CD4-positive, alpha-beta T cell treated with Interleukin-6 at 100 ng/mL for 8 hours (primary cell): ENCODE measurements around the gene ROBO2.

Experiments
- DNase-seq: peaks from one replicate; pipeline ENCODE4 v3.0.0-alpha.2; 2020; ENCODE audit warnings: mixed read lengths, low spot score

ROBO2 gene, protein sequence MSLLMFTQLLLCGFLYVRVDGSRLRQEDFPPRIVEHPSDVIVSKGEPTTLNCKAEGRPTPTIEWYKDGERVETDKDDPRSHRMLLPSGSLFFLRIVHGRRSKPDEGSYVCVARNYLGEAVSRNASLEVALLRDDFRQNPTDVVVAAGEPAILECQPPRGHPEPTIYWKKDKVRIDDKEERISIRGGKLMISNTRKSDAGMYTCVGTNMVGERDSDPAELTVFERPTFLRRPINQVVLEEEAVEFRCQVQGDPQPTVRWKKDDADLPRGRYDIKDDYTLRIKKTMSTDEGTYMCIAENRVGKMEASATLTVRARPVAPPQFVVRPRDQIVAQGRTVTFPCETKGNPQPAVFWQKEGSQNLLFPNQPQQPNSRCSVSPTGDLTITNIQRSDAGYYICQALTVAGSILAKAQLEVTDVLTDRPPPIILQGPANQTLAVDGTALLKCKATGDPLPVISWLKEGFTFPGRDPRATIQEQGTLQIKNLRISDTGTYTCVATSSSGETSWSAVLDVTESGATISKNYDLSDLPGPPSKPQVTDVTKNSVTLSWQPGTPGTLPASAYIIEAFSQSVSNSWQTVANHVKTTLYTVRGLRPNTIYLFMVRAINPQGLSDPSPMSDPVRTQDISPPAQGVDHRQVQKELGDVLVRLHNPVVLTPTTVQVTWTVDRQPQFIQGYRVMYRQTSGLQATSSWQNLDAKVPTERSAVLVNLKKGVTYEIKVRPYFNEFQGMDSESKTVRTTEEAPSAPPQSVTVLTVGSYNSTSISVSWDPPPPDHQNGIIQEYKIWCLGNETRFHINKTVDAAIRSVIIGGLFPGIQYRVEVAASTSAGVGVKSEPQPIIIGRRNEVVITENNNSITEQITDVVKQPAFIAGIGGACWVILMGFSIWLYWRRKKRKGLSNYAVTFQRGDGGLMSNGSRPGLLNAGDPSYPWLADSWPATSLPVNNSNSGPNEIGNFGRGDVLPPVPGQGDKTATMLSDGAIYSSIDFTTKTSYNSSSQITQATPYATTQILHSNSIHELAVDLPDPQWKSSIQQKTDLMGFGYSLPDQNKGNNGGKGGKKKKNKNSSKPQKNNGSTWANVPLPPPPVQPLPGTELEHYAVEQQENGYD (N-terminal part only)

DNA sequence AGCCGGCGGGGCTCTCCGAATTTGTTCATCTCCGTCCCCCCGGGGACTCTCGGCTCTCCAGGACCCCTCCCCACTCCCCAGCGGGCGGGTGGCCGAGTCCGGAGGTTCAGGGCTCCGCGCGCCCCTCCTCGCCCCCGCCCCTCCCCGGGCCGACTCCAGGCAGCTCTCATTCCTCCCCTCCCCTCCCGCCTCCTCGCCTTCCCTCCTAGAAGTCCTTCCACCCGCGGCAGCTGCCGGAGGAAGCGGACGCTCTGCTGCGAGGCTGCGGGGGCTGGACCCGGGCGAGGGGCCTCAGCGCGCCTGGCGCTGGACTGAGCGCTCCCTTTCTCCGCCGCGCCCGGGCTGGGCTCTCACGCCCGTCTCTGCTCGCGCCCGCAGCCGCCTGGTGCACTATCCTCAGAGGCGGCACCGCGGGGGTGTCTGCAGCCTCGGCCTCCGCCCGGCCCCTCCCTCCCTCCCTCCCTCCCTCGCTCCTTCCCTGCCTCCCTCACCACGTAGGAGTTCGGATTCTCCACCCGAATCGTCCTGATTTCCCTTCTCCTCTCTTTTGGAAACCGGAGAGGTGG, at the start of gene ROBO2:
TSS of gene ROBO2 (plus strand) at position 494 of the 566 bp plus-strand sequence. CDS start 687 bp downstream, outside the sequence.
- no peak for DNase-seq

DNA sequence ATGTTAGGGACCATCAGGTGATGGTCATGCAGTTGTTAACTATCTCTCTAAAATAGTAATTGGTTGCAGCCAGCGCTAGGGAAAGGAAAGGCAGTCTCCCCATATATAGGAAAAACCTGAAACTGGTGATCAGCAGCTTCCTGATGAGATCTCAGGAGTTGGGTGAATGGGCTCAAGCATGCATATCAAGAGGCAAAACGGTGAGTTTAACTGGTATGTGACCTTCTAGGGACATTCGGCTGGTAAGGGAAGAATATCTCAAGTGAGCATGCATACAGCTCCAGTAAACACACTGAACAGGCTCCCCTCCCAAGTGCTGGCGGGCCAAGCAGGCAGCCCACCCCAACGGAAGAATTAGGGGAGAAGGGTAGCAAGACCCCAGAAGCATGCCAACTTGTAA, 49.3 kb upstream of the ROBO2 start:
- no peak for DNase-seq

DNA sequence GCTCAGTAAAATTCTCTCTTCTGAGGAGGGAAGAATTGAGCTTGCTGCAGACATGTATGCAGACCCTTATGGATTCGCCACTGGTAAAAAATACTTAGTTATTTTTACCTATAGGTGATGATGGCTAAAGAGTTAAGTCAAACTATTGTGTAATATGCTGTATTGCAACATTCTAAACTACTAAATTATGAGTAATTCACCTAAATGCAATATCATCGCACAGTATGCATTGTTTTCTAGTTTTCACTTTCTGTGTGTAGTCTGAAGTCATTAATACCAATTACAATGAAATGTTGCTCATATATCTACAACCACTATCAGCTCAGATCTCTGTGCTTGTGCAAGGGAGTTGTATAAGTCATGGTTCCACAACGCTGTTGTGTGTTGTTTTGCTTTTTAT, 48.7 kb upstream of the ROBO2 start:
- no peak for DNase-seq

DNA sequence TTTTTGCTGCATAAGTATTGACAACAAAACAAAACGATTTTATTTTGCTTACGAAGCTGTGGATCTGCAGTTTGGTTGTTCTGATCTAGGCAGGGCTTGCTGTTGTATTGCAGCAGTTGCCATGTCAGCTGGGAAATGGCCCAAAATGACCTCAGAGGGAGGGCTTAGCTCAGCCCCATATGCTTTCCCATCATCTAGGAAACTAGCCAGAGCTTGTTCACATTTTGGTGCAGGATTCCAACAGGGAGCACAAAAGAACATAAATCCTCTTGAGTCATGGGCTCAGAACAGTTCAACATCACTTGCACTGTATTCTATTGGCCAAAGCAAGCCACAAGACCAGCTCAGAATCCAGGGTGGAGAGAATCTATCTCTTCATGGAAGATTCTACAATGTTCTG, 42.2 kb upstream of the ROBO2 start:
- no peak for DNase-seq

DNA sequence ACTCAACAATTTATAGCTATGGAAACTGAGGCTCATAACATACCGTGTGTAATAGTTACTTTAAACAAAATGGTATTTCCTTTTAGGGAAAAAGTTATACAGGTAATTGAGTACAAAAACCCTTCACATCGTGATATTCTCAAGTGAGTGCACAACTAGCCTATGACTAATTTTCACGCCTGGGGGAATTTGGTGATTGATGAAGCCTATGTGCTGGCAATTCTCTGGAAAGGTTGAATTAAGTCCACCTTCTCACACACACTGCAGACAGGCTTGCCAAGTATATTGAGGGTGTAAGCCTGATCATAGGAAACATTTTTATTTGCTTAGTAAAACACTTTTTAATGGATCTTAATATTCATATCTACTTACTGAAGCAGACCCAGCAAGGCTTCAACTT, 41.3 kb upstream of the ROBO2 start:
- no peak for DNase-seq

DNA sequence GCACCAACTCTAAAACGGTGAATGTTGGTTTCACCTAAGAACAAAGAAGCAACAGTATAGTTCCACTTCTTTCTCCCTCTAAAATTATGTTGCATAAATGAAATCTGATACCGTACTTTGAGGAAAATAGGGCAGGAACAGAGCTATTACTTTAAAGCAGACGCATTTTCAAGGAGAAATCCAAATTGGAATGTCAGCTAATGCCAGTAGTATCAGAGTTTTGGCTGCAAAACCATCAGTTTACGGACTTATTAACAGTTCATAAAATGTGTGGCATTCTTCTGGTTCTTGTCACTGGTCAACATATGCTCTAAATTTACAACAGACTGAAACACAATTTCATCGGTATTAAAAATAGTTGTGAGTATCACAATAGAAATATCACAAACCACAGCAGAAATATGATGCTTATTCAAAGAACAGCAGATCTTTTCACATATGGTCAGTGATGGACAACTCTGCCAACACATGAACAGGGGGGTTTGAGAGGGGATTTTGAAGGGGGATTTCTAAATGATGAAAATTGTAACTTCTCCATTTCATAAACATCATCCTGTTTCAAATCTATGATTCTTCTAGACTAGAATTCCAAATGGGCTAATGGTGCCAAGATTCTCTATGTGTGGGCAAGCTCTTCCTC, 38.7 kb upstream of the ROBO2 start:
- DNase-seq, result no peak

DNA sequence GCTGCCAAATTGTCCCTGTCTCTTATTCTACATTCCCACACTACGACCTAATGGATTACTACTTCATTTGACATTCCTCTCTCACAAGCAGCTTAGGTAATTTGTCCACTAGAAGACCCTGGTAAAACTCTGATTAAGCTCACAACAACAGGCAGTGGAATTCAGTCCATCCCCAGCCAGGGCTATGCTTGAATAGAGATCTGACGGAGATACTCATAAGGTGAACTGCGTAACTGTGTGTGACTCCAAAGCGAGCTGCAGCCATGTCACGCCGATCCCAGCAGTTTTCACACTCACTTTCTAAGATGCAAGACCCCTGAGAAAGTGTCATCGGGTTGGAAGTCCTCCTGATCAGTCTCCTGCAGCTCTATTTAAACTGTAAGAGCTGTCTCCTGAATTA, 25.7 kb upstream of the ROBO2 start:
- no peak for DNase-seq

DNA sequence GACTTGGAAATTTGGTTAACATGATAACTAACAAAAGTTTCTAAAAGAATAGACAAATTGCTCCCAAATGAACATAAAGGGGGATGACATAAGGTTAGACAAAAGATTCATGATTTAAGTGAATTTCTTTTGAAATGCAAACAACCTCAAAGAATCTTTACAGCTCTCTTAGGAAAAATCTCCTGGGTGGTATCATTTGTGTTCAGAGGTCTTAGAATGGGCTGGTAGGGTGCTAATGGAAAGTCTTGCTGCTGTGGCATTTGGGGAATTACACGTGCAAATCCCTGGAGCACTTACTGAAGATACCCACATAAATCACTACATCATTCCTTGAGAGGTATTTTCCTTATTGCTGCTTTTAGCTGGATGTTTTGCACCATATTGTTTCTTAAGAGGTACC, 14.4 kb upstream of the ROBO2 start:
- no peak for DNase-seq

DNA sequence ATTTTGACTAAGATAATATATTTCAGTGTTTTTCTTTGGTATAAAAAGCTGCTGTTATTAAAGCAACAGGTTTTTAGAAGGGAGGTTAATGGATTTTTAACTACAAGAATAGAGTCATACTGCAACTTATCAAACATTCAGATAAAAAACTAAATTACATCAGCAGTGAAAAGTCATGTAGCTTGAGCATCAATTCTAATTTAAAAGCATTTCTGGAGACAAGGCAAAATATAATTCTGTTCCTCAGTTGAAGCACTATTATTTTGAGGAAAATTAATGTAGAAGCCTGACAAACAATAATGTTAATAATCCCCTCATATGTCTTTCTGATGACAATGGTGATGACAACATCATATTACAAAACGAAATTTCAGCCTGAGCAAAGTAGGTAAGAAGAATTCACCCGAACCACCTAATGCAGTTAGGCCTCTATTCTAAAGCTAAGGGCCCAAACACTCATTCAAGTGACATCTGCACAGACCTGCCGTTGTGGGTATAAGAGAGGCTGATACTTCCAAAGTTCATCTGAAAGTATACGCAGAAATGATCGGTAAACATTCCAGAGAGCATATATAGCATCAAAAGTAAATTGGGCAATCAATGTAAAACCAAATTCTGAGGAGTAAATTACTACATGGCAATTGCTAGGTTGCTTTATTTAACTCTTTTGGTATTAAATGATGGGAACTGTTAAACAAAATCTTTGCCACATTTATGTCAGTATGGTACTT, 12.8 kb upstream of the ROBO2 start:
- DNase-seq, result no peak

DNA sequence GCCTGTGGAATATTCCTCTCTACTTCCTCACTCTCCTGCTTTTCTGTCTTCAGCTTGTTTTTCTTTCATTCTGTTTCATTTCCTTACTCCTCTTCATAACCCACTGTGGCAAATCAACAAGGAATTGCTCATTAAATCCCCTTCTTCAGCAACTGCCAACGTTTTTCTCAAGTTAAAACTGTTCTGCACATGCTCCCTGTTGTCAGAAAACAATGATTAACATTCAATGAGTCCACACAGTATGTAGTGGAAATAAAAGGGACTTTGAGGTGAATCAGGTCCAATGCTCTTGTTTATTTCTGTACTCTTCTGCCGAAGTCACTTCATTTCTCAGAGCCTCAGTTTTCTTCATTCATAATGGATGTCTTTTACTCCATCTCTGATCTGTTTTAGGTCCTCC, 11.9 kb upstream of the ROBO2 start:
- no peak for DNase-seq

DNA sequence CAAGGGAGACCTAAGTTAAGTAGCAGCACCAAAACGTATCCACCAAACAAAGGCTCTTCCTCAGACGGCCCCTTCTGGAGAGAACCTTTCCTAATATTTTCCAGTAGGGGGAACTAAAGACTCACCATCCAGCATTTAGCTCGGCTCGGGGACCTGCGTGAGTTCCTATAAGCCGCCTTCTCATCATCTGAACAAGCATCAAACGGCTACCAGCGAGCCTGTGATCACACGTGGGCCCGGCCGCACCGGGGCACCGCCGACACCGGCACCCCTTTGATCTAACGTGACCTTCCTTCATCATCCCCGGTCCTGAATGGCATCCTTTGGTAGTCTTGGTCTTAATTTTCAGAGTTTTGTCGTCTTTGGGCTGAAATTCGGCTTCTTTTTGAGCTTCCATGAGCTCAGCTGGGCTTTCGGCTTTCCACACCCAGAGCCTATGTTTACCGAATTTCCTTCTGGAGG, 1.4 kb upstream of the ROBO2 start:
- DNase-seq, result no peak

DNA sequence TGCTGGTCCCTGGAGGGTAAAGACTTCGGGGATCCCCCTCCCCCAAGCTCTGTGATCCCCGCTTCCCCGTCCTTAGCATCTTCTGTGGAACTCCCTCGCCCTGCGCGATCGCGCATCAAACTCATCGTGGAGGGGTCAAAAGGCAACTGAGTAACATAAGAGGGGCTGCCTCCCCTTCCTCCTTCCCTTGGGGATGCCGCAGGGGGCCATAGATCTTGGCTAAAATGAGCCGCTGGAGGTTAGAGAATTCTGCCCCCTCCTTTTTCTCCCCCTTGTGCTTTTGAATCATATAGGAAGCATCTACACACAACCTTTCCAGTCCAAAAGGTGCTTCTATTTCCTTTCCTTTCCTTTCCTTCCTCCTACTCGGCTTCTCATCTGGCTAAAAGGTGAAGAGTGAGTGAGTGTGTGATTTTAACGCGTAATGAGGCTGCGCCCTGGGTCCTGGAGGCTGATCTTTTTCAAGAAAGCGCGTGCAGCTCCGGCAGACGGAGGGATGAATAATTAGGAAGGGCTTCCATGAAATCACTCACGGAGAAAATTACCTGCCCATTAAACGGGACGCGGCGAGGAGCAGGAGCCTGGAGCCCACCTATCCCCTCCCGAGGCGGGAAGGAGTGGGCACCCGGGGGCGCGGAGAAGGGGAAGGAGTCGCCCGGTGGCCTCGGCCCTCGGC, 831 bp upstream of the ROBO2 start:
- no peak for DNase-seq

DNA sequence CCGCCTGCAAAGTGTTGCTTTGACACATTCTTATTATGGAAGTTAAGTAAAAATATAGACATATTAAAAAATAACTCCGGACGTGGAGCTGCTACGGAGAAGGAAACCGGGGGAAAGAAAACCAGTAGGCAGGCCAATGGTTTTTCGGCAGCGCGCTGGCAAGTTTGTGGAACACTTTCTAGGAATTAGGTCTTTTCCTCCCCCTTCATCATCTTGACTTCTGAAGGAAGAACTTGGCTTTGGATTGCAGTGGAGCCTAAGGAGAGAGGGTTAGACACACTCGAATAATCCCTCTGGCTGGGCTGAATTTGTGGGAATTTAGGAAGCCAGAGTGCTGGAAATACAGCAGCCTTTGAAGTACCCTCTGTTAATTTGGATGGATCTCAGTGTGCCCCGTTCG, 317 bp downstream of the ROBO2 start:
- no peak for DNase-seq

DNA sequence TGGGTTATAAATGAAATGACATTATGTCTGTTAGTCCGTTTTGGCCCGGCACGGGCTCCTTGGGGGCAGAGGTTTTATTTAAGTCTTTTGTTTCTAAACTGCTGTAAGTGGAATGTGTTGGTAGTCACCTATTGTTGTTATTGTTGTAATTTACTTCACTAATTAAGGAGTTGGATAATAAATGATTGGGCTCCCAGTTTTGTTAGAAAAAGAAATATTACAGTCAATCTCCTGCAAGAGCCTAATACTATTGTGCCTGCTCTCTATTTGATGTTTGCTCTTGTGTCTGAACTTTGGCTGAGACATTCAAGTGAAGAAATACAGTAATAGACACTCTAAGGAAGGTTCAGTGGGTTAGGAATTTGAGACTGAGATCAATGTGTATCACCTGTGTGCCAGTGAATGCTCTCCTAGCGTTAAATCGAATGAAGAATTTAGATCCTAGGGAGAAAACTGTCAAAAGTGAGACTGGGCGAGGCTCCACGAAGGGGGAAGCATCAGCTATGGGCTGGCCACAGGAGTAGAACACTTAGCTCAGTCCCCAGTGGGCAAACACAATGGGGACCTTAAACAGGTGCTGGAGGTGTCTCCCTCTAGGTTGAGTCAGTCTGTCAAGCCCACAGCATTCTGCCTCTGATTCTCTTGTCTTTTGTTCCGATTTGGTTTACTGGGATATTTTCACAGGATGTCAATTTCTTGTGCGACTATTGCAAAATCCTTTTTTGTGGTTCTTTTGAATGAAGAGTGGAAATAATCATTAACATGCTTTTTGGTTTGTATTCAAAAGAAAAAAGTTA, 1.2 kb downstream of the ROBO2 start:
- DNase-seq, result no peak

DNA sequence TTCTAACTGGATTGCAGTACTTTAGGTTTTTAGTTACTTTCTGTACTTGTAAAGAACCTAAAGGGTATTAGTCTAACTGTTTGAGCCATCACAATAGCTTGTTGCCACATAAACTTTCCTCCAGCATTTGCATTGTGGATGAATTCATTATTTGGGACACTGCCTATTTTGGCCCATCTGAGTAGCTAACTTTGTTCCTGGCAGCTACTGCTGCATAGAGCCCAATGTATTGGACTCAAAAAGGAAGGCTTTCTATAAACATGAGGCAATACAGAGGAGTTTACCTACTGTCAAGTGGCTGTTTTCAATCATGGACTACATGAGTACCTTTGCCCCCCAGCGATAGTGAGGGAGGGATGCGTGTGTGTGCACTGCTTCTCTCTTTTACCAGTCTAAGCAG, 1.9 kb downstream of the ROBO2 start:
- DNase-seq, result no peak

DNA sequence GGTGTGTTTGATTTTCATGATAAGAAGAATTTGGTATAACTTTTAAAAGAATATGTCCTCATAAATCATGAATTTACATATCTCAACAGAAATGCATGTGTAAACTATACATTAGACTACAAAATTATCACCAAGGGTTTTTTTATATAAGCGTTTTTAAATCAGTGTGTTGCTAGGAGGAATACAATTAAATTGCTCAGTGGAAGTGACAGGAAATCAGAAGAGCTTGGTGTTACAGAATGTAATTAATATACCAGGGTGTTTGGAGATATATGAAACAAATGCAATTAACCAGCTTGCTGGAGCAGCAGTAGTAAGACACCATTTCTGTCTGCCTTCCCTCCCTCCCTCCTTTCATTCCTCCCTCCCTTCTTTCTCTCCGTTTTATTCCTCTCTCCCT, 2.4 kb downstream of the ROBO2 start:
- DNase-seq, result no peak

DNA sequence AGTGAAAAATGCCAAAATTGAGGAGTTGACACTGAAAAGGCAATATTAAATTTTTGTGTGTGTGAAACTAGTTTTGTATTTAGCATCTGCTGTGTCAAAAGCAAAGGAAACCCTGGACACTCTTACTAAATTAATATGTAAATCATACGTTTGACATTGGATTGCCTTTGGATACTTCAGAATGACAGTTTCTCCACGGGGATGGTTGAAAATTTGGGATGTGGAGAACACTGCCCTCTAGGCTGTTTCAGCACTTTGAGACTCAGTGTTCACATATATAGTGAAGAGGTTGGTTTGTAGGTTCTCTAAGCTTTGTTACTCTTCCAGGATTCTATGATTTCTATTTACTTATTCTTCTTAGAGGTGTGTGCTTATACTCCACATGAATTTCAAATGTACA, 3.0 kb downstream of the ROBO2 start:
- DNase-seq, result no peak

DNA sequence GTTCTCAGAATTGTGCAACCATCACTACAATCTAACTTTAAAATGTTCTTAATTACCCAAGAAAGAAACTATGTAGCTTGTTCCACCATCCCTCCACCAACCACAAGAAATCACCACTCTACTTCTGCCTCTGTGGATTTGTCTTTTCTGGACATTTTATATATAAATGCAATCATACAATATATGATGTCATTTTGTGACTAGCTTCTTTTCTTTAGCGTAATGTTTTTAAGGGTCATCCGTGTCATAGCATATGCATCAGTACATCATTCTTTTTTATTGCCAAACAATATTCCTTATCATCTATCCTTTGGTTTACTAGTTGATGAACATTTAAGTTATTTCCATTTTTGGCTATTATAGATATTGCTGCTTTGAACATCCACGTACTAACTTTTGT, 5.8 kb downstream of the ROBO2 start:
- no peak for DNase-seq

DNA sequence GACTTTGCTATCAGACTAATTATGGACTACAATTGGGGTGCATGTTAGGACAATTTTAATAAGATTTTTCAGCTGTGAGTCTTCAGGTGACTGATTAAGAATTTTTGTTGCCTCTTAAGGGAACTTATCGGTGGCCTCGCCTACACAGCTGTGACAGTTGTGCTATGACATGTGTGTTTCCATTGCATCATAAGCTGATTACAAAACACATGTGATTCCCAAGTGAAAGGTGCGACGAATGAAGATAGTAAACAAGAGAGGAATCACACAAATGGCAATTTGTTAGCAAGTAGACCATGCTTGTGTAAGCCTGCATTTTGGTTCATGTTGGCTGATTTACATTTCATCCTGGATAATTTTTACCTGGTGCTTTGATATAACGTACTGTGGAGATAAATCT, 8.3 kb downstream of the ROBO2 start:
- DNase-seq, result no peak

DNA sequence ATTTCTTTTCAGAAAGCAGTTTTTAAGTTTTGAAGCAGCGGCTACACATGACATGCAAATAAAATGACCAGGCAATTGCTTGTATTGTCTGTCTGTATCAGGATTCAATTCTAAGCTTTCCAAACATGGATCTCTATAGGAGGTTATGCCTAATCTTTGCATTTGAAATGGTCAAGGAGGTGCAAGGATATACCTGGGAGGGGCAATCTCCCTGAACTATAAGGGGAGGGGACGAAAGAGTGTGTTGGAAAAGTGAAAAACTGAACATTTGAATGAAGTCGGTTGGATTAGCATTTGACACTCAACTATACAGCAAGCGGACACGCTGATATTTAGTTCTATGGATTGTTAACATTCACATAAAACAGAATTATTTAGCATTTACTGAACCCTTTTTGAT, 11.7 kb downstream of the ROBO2 start:
- no peak for DNase-seq
